Fibroblast of mammary gland (primary cell): ENCODE measurements around the gene ACTL8.

Experiments used
- DNase-seq: peaks from one replicate; pipeline ENCODE4 v3.0.0-alpha.2; 2010; ENCODE audit warnings: low read depth
- H3K4me3 ChIP-seq: 2 replicates; pipeline ENCODE4 v1.5.1; 2011; ENCODE audit warnings: low read depth, mild to moderate bottlenecking, low read length, moderate library complexity; ENCODE audit not compliant: control insufficient read depth
- TF ChIP-seq, protein P1 (sequence below): conservative IDR thresholded peaks from 2 replicates; pipeline ENCODE4 v1.5.1; 2011; ENCODE audit warnings: low read depth, low read length, inconsistent platforms; ENCODE audit not compliant: control insufficient read depth, insufficient read depth

ACTL8 gene

DNA sequence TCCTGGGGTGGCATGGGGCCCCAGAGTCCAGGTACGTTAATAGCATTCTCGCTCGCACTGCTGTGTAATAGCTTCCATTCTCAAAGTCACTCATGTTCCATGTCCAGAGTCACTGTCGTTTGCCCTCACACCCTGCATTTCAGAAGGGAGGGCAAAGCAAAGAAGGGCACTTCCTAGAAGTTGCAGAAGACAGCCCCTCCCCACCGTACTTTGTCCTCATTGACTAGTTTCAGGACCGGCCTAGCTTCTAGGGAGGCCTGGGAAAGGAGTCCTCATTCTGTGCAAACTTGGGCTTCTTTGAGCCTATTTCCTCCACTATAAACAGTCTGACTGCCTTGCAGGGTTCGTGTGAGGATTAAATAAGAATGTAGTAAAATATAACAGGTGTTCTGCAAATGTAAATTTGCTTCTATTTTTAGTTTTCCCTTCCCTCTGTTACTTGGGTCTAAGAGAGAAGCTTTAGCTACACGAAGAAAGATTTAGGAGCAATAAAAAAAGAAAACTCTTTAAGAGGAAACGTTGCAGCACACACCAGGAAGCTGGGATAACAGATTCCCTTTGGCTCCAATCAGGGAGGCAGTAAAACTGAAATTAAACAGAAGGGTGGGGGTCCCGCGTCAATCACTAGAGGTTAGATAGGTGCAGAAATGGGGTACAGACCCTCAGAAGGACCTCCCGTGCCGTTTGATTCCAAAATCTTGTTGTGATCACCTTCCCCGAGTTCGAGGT is 40.1 kb downstream of the ACTL8 start:
- DNase-seq, result no peak
- no peak overlapping the region for H3K4me3 ChIP-seq
- TF ChIP-seq, protein P1, sequence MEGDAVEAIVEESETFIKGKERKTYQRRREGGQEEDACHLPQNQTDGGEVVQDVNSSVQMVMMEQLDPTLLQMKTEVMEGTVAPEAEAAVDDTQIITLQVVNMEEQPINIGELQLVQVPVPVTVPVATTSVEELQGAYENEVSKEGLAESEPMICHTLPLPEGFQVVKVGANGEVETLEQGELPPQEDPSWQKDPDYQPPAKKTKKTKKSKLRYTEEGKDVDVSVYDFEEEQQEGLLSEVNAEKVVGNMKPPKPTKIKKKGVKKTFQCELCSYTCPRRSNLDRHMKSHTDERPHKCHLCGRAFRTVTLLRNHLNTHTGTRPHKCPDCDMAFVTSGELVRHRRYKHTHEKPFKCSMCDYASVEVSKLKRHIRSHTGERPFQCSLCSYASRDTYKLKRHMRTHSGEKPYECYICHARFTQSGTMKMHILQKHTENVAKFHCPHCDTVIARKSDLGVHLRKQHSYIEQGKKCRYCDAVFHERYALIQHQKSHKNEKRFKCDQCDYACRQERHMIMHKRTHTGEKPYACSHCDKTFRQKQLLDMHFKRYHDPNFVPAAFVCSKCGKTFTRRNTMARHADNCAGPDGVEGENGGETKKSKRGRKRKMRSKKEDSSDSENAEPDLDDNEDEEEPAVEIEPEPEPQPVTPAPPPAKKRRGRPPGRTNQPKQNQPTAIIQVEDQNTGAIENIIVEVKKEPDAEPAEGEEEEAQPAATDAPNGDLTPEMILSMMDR, result no peak

GRCh38 chr1:17795836-17796645 is 40.9 kb downstream of the ACTL8 start:
- TF ChIP-seq, protein P1, result no peak
- DNase-seq, result no peak
- no peak overlapping the region for H3K4me3 ChIP-seq

DNA sequence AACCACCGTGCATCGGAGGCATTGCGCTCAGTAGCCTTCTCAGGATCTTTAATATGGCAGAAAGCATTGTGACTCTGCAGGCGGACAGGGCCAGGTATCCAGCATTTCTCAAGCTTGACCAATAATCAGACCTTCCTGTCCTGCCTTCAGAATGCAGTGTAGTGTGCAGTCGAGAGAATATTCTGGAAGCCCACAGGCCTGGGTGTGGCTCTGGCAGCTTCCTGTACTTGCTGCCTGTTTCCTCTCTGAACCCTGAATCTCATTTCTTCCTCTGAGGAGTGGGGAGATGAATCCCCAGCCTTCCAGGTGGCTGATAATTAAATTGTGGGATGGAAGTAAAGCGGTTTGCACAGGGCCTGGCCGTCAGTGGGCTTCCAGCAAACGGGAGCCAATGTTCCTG is 42.3 kb downstream of the ACTL8 start:
- DNase-seq, result no peak
- TF ChIP-seq, protein P1, result no peak
- no peak overlapping the region for H3K4me3 ChIP-seq

- DNase-seq, result no peak
- TF ChIP-seq, protein P1, result no peak
- no peak overlapping the region for H3K4me3 ChIP-seq
Measured at GRCh38 chr1:17798011-17798410, 42.9 kb downstream of the ACTL8 start.

- no peak overlapping the region for H3K4me3 ChIP-seq
- no peak for DNase-seq
- TF ChIP-seq, protein P1, result no peak
Measured at GRCh38 chr1:17798799-17799382, 43.8 kb downstream of the ACTL8 start.

DNA sequence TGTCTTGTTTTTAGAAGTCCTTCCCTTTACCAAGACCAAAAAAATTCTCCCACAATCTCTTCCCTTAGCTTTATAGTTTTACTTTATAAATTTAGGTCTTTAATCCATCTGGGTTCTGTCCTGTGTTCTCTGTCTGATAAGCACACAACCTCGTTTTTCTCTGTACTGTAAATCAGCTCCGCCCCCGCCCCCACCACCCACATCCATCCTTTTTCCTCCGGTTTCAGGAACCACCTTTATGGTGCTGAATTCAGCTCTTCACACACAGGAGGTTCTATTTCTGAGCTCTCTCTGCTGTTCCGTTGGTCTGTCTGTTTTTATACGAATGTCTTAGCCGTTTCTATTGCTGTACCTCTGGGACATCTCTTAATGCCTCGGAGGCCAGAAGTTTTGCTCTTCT is 44.5 kb downstream of the ACTL8 start:
- TF ChIP-seq, protein P1, result no peak
- H3K4me3 ChIP-seq, result no peak overlapping the region
- DNase-seq, result no peak
